ENCODE results near the gene FAM72A.
"Not testable (repeated sequence)": the region's sequence is repeated elsewhere in the genome, so short reads cannot be mapped to it uniquely, and the experiment has no call there.

FAM72A gene

GRCh38 chr1:206202789-206203363 lies at the start of gene FAM72A:
TSS of gene FAM72A (minus strand) at chr1:206202839. CDS start at chr1:206202025, 814 bp downstream.
- DNase-seq: peak; percentile 95

- not testable (repeated sequence) for DNase-seq
Observed at GRCh38 chr1:206250953-206251681, 48.5 kb upstream of the FAM72A start.

- not testable (repeated sequence) for DNase-seq
Observed at GRCh38 chr1:206246129-206246886, 43.7 kb upstream of the FAM72A start.

- not testable (repeated sequence) for DNase-seq
Observed at GRCh38 chr1:206245479-206245878, 42.8 kb upstream of the FAM72A start.

- DNase-seq: not testable (repeated sequence)
Observed at GRCh38 chr1:206243335-206243734, 40.7 kb upstream of the FAM72A start.

GRCh38 chr1:206240288-206240687 lies 37.6 kb upstream of the FAM72A start:
- DNase-seq: not testable (repeated sequence)

GRCh38 chr1:206235190-206235589 lies 32.6 kb upstream of the FAM72A start:
- DNase-seq: not testable (repeated sequence)

- DNase-seq: not testable (repeated sequence)
Observed at GRCh38 chr1:206234189-206234916, 31.7 kb upstream of the FAM72A start.

GRCh38 chr1:206232970-206233645 lies 30.5 kb upstream of the FAM72A start:
- DNase-seq: not testable (repeated sequence)

- DNase-seq: not testable (repeated sequence)
Observed at GRCh38 chr1:206231989-206232388, 29.4 kb upstream of the FAM72A start.

- DNase-seq: not testable (repeated sequence)
Observed at GRCh38 chr1:206229286-206229685, 26.6 kb upstream of the FAM72A start.

- DNase-seq: not testable (repeated sequence)
Observed at GRCh38 chr1:206226886-206227285, 24.2 kb upstream of the FAM72A start.

GRCh38 chr1:206225386-206225785 lies 22.7 kb upstream of the FAM72A start:
- not testable (repeated sequence) for DNase-seq

GRCh38 chr1:206224190-206224776 lies 21.6 kb upstream of the FAM72A start:
- DNase-seq: not testable (repeated sequence)

GRCh38 chr1:206221585-206221984 lies 18.9 kb upstream of the FAM72A start:
- not testable (repeated sequence) for DNase-seq

- DNase-seq: not testable (repeated sequence)
Observed at GRCh38 chr1:206220332-206221000, 17.8 kb upstream of the FAM72A start.

GRCh38 chr1:206219514-206220331 lies 17.1 kb upstream of the FAM72A start:
- DNase-seq: not testable (repeated sequence)

GRCh38 chr1:206218765-206219164 lies 16.1 kb upstream of the FAM72A start:
- not testable (repeated sequence) for DNase-seq

GRCh38 chr1:206218285-206218684 lies 15.6 kb upstream of the FAM72A start:
- not testable (repeated sequence) for DNase-seq

Data from CD4-positive, alpha-beta T cell treated with Interleukin-17A for 4 hours (primary cell).